Smooth muscle cell (in vitro differentiated cells): ENCODE results near the gene MTERF1. TPM values are rescaled to one million over a fixed set of nuclear protein-coding genes. Genes with fewer than 3 reads are reported as not detected.
A peak's percentile ranks its signal among the peaks of the same experiment; 100 is the strongest.

Experiments used
- DNase-seq: peaks from one replicate; lab custom pipeline; 2025; ENCODE audit not compliant: unreplicated experiment; lab: John Stamatoyannopoulos, UW
- H2AFZ ChIP-seq: fragments of 200-600 bp; sonication (generic); 2 replicates; pipeline ENCODE4 v1.6.0; 2016; ENCODE audit warnings: antibody characterized with exemption, low read depth, mild to moderate bottlenecking
- H3F3A ChIP-seq: fragments of 200-600 bp; sonication (generic); 2 replicates; pipeline ENCODE4 v1.6.0; 2017; ENCODE audit warnings: antibody characterized with exemption, low read depth
- H3K27ac ChIP-seq: fragments of 200-600 bp; sonication (generic); 2 replicates; pipeline ENCODE4 v1.5.1; 2016; ENCODE audit warnings: low read depth, mild to moderate bottlenecking
- H3K27me3 ChIP-seq: fragments of 200-600 bp; sonication (generic); 2 replicates; pipeline ENCODE4 v1.6.1; 2016; ENCODE audit warnings: low read depth, mild to moderate bottlenecking
- H3K36me3 ChIP-seq: fragments of 200-600 bp; sonication (generic); 2 replicates; pipeline ENCODE4 v1.5.1; 2016; ENCODE audit warnings: low read depth
- H3K4me1 ChIP-seq: fragments of 200-600 bp; sonication (generic); 2 replicates; pipeline ENCODE4 v1.5.1; 2016; ENCODE audit warnings: low read depth
- H3K4me2 ChIP-seq: fragments of 200-600 bp; sonication (generic); 2 replicates; pipeline ENCODE4 v1.6.0; 2016; ENCODE audit warnings: mild to moderate bottlenecking
- H3K4me3 ChIP-seq: fragments of 200-600 bp; sonication (generic); 2 replicates; pipeline ENCODE4 v1.5.1; 2016; ENCODE audit warnings: mild to moderate bottlenecking
- H3K79me2 ChIP-seq: fragments of 200-600 bp; sonication (generic); 2 replicates; pipeline ENCODE4 v1.6.0; 2016; ENCODE audit warnings: low read depth, mild to moderate bottlenecking
- H3K9ac ChIP-seq: fragments of 200-600 bp; sonication (generic); 2 replicates; pipeline ENCODE4 v1.6.0; 2016; ENCODE audit warnings: low read depth
- H3K9me3 ChIP-seq: fragments of 200-600 bp; sonication (generic); replicated peaks from 2 replicates; pipeline ENCODE4 v1.5.1; 2016; ENCODE audit warnings: low read depth
- H4K20me1 ChIP-seq: fragments of 200-600 bp; sonication (generic); 2 replicates; pipeline ENCODE4 v1.6.0; 2016; ENCODE audit warnings: low read depth
- WGBS: methylation state at CpG from one replicate; pipeline ENCODE4 v1.1.7; 2016; ENCODE audit warnings: low lambda C conversion rate; 5-methylcytosine and 5-hydroxymethylcytosine counted together
- polyA plus RNA-seq: library from polyadenylated mRNA; unstranded; fragments of >200 nt; fragmentation: Nextera tagmentation; extraction: Ambion mirVana; gene quantifications from 2 replicates; pipeline ENCODE4 v1.2.1, GENCODE V29; 2016
- total RNA-seq: library from RNA; depleted of rRNA; stranded (reverse); fragments of >200 nt; gene quantifications from 2 replicates; pipeline ENCODE4 v1.2.3, GENCODE V29; 2014
- TF ChIP-seq, protein P1 (sequence below): fragments of 200-600 bp; sonication (generic); IDR thresholded peaks from 2 replicates; pipeline ENCODE4 v1.5.1; 2017; ENCODE audit warnings: borderline replicate concordance, mild to moderate bottlenecking, antibody characterized with exemption; ENCODE audit not compliant: insufficient read depth, poor library complexity, severe bottlenecking

MTERF1 gene, protein sequence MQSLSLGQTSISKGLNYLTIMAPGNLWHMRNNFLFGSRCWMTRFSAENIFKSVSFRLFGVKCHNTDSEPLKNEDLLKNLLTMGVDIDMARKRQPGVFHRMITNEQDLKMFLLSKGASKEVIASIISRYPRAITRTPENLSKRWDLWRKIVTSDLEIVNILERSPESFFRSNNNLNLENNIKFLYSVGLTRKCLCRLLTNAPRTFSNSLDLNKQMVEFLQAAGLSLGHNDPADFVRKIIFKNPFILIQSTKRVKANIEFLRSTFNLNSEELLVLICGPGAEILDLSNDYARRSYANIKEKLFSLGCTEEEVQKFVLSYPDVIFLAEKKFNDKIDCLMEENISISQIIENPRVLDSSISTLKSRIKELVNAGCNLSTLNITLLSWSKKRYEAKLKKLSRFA
- 8.9 and 19.4 TPM in 2 replicates for total RNA-seq
- polyA plus RNA-seq = 6.1 and 6.7 TPM in 2 replicates

DNA sequence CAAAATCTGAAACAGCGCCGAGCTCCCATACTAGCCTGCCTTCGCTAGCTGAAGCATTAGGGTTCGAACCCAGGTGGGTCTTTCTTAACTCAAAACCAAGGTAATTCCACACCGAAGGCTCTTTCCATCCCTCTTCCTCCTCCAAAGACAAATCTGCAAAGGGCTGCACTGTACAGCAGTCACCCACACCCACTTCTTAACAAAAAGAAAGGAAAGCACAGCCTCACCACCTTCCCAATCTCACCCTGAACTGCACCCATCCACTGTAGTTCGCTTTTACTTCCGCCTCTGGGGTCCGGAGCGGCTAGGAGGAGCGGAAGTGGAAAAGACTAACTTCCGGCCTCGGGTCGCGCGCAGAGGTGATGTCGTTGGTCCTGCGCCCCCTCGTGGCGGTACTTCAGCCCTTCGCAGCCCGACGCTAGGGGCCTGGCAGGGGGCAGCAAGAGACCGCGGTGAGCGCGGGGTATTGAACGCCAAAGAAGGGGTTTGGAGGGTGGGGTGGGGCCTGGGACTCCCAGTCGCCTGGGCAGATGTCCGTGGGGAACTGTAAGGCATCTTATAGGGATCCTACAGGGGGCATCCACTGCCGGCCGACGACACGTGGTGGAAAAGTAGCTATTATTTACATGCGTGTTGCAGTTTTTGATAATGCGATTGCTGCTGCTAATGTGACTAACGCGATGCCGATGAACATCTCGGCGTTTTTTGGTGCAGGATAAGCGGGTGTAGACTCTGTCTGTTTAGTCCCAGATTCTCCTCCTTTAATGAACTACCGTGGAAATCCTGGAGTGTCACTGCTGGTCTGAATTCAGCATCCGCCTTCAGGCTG, at the start of gene MTERF1:
Gene MTERF1 (minus strand): TSS at position 290 of the 829 bp plus-strand sequence. CDS start 619 bp downstream, outside the sequence.
- H4K20me1 ChIP-seq = no peaks in the 10 kb centered on the region
- H3K9me3 ChIP-seq = no peaks in the 10 kb centered on the region
- H3K4me3 ChIP-seq = peak within 1 kb of the TSS; percentile 77
- H3K9ac ChIP-seq = peak within 1 kb of the TSS; percentile 62
- peaks cover 27% of the 10 kb centered on the region for H3K79me2 ChIP-seq
- peak; percentile 70 for DNase-seq
- WGBS = 13% methylated on average over 43 of the region's 43 CpGs
- TF ChIP-seq, protein P1, sequence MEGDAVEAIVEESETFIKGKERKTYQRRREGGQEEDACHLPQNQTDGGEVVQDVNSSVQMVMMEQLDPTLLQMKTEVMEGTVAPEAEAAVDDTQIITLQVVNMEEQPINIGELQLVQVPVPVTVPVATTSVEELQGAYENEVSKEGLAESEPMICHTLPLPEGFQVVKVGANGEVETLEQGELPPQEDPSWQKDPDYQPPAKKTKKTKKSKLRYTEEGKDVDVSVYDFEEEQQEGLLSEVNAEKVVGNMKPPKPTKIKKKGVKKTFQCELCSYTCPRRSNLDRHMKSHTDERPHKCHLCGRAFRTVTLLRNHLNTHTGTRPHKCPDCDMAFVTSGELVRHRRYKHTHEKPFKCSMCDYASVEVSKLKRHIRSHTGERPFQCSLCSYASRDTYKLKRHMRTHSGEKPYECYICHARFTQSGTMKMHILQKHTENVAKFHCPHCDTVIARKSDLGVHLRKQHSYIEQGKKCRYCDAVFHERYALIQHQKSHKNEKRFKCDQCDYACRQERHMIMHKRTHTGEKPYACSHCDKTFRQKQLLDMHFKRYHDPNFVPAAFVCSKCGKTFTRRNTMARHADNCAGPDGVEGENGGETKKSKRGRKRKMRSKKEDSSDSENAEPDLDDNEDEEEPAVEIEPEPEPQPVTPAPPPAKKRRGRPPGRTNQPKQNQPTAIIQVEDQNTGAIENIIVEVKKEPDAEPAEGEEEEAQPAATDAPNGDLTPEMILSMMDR = peak; percentile 96
- peaks cover 8% of the 10 kb centered on the region for H3K4me1 ChIP-seq
- H3K36me3 ChIP-seq = no peaks in the 10 kb centered on the region
- H3K27me3 ChIP-seq = no peaks in the 10 kb centered on the region
- no peak within 1 kb of the TSS for H3K27ac ChIP-seq
- no peaks in the 10 kb centered on the region for H3F3A ChIP-seq
- peak within 1 kb of the TSS; percentile 89 for H3K4me2 ChIP-seq
- peak within 1 kb of the TSS; percentile 86 for H2AFZ ChIP-seq

DNA sequence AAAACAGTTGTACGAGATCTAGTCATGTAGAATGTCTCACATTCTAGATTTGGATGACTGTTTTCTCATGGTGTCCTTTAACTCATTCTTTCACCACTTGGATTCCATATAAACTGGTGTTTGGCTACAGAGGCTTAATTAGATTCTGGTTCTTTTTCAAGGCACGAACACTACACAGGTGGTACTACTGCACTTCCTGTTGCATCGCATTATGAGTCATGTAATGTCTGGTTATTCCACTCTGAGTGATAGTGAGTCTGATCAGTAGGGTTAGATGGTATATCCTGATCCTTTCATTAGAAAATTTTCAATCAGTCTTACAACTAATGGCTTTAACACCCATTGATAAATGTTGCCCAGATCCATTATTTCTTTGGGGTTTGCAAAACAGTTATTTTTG, 49.0 kb upstream of the MTERF1 start:
- no peaks in the 10 kb centered on the region for H3K79me2 ChIP-seq
- DNase-seq = no peak
- H3F3A ChIP-seq = no peaks in the 10 kb centered on the region
- WGBS = 88% methylated on average over 3 of the region's 3 CpGs
- no peaks in the 10 kb centered on the region for H3K4me1 ChIP-seq
- H3K27me3 ChIP-seq = no peaks in the 10 kb centered on the region
- no peaks in the 10 kb centered on the region for H3K9me3 ChIP-seq
- no peak overlapping the region for H3K4me3 ChIP-seq
- TF ChIP-seq, protein P1 = no peak
- no peak overlapping the region for H3K9ac ChIP-seq
- no peaks in the 10 kb centered on the region for H4K20me1 ChIP-seq
- no peak overlapping the region for H2AFZ ChIP-seq
- no peak overlapping the region for H3K27ac ChIP-seq
- no peaks in the 10 kb centered on the region for H3K36me3 ChIP-seq
- no peak overlapping the region for H3K4me2 ChIP-seq

DNA sequence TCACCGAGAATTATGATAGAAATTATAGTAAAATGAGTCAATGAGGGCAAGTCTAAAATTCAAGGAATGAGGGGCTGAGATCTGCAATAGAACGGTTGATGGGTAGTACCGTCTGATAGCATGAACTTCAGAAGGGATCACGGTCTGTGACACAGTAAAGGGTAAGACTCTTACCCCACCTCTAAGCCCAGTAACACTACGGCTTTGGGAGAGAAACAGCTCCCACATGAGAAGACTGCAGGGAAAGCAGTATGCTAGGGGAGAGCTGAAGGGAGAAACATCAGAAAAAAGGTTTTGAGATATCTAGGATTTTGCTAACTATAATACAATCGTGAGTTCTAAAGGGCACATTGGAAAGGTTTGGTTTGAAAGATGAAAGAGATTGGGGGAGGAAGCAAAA, 47.4 kb upstream of the MTERF1 start:
- Histone ChIP-seq H4K20me1 (no peaks in the 10 kb centered on the region), H3K4me1 (no peaks in the 10 kb centered on the region), H2AFZ (no peak overlapping the region), H3K9ac (no peak overlapping the region), H3K9me3 (no peaks in the 10 kb centered on the region), H3K4me2 (no peak overlapping the region), H3K4me3 (no peak overlapping the region), H3K27me3 (no peaks in the 10 kb centered on the region), H3K79me2 (no peaks in the 10 kb centered on the region), H3K27ac (no peak overlapping the region), H3K36me3 (no peaks in the 10 kb centered on the region), H3F3A (no peaks in the 10 kb centered on the region)
- TF ChIP-seq, protein P1 = no peak
- WGBS = 77% methylated on average over 6 of the region's 6 CpGs
- no peak for DNase-seq
